Embryonic facial prominence (tissue), 1 donor: ENCODE results near the gene FKBP14.
"Not testable (repeated sequence)": the region's sequence is repeated elsewhere in the genome, so short reads cannot be mapped to it uniquely, and the experiment has no call there.

ENCODE experiments used
- DNase-seq: peaks from one replicate; pipeline ENCODE4 v3.0.0-alpha.2; 2016; ENCODE audit errors: extremely low spot score

Gene FKBP14, protein sequence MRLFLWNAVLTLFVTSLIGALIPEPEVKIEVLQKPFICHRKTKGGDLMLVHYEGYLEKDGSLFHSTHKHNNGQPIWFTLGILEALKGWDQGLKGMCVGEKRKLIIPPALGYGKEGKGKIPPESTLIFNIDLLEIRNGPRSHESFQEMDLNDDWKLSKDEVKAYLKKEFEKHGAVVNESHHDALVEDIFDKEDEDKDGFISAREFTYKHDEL

DNA sequence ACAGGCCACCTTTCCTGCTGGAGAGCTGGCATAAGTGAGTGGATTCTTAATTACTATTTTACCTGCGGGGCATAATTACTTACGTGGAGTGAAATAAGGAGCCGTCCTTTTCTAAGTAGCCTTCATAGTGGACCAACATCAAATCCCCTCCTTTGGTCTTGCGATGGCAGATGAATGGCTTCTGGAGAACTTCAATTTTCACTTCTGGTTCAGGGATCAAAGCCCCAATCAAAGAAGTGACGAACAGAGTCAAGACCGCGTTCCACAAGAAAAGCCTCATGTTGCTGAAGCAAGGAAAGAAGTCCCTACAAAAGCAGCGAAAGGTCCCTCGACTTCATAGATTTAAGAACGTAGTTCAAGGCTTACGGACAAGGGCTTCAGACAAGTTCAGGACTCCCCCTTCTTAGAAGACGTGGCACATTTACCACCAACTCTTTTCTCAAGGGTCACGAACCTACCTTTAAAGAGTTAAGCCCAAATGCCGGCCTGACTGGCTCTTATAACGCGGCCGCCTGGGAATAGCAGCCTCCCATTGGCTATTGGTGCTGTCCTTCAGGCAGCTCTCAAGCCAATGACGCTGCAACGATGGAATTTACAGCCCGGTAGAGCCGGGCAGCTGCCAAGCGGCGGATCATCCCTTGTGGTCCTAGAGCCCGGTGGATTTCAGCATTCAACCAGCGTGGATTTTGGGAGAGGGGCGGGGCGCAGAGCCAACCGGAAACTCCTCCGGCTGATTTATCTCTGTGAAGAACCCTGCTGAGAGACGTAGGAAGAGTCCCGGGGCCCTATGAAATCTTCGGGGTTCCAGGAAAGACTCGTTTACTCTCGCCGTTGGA lies at the start of gene FKBP14:
Gene FKBP14 (minus strand): TSS at position 474 of the 836 bp plus-strand sequence. CDS start 194 bp downstream, at position 280.
- peak; percentile 97 for DNase-seq

DNA sequence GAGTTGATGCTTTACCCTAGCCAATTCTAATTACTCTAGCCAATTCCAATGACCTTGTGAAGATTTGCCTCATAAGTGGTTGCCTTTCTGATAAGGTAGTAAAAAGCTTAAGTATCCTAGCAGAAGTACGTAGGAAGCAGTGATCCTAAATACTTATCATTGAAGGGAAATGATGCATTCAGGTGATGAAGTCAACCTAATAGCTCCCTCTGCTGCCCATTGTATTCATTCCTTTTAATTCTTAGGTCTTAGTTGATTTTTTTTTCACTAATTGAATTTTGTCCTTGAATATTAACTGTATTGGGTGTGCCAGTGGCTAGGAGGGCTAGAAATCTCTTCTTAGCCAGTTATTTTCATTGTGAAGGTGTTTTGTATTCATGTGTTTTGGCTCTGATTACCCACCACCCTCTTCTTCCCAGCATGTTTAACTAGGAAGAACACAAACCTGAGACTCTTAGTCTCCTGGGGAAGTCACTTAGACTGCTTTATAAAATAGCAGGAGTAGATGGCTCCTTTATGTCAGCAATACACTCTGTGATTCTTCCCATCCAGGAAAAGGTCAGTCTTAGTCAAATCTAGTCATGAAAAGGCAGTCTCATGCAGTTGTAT lies 48.0 kb upstream of the FKBP14 start:
- no peak for DNase-seq

DNA sequence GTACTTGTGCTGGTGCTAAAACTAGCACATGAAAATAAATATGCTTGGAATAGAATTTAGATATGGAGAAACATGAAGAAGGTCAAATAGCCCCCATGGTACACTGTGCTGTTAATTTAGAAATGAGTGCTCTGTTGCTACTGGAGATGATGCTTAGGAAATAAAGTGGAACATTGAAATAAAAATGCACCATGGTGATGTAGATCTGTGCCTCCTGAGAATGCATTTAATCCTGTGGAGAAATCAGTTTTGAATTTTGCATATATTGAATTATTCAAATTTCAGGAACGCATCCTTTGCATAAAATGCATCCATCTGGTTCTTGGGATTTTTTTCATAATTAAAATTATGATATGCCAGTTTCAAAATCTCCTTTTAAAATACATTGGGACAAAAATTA lies 46.2 kb upstream of the FKBP14 start:
- no peak for DNase-seq

DNA sequence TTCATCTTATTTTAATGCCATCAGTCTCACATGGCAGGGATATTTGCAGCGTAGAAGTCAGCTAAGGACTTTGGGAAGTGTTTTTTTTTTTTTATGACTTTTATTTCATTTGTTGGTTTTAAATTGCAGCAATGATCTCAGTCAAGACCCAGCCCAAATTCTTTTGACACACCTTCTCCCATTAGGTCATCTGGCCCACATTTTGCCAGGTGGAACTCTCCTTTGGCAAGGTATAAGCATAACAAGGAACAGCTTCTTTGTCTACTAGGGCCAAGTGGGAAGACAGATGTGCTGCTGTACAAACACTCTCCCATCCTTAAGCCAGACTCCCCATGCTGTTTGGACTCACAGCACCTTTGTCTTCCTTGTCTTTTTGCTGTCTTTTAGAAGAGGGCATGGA lies 43.5 kb upstream of the FKBP14 start:
- no peak for DNase-seq

DNA sequence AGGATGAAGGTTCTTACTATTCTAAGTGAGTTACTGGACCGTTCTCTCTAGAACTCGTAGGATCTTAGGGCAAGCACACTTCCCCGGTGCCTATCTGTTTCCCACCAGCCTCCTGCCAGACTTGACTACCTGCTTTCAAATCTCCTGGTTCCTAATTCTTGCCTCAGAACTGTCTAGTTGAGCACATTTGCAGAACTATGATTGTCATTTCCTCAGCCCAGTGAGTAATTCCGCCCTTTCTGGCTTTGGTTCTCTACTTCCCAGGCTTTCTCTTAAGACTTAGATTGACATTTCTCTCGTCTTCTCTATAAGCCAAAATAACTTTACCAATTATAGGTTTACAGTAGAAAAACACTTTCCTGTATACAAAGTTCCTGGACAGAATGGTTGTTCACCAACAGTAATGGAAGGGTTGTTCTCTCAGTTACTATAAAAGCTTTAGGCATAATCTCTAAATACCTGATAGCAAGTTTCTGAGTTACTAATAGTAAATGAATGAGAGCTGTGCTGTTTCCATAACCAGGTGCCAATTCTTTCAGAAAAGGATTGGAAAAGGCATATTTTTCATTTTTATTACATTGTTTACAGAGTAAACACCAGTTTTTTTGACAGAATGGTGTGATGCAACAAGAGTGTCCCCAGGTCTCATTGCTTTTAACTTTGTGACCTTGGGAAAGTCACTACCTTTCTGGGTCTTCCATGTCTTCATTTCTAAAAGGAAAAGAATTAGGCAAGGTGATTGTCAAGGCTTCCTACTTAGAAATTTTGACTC lies 42.8 kb upstream of the FKBP14 start:
- DNase-seq = no peak

DNA sequence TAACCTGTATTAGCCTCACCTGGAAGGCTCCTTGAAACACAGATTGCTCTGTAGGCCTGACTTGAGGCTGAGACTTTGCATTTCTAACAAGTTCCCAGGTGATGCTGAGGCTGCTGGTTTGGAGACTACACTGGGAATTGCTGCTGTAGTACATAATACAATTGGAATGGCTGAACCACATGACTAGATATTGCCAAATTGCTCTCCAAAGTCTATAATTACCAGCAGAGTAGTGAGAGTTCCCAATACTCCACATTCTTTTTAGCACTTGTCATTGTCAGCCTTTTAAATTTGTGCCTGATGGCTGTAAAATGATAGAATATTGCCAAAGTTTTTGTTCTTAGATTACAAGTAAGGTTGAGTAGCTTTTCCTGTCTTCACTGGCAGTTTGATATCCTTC lies 41.6 kb upstream of the FKBP14 start:
- DNase-seq = no peak

DNA sequence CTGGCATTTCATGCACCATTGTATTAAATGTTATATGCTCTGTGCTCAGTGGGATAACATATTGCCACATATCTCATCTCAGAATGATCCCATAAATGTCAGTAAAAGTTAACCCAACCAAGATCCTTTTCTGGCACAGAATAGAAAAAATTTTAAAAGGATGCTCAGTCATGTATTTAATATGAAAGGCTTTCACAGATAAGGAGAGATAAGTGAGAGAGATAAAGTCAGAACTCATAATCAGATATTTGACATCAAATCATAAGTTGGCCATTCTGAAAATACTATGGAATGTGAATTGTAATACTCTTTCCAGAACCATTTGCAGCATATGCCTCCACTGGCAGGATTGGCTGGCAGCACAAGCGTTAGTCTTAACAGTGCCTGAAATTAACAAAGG lies 40.2 kb upstream of the FKBP14 start:
- DNase-seq = no peak

DNA sequence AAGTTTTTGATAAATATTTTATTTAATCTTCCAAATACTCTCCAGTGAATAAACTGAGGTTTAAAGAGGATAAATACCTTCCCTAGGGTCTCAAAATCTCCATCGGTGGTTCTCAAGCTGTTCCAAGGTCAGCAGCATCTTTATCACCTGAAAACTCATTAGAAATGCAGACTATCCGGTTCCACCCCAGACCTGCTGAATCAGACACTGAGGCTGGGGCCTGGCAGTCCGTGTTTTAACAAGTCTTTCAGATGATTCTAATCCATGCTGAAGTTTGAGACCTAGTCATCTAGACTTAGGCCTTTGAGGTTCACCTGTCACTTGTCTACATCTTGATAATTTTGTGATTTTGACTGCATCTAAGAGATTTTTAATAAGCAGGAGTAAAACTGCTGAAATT lies 39.2 kb upstream of the FKBP14 start:
- DNase-seq = no peak

DNA sequence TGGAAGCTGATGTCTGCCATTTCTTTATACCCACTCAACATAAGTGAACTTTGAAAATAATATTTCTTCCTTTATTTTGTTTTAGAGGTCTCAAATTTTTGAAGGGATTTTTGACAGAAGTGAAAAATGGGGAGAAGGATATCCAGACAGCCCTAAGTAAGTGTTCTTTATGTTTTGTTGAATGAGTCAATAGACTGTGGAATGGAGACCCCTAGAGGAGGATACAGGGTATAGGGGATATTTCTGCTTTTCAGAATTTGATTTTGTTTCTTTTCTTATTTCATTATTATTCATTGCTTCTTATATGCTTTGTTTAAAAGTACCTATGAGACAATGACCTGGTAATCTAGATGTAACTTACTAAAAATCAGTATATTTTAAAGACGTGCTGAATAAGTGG lies 36.1 kb upstream of the FKBP14 start:
- DNase-seq = peak; percentile 46

DNA sequence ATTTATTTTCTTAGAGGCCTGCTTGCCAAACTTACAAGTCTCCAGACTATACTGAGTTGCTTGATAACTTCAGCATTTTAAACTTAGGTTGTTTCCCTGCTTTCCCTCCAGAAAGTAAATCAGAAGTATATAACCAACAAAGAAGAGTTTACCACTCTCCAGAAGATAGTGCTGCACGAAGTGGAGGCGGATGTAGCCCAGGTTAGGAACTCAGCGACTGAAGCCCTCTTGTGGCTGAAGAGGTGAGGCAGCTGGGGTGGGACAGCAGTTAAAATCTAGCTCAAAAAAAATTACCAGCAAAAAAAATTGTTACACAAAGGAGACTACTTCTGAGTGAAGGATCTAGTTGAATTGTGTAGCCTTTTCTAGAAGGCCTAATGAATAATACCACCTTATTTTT lies 35.3 kb upstream of the FKBP14 start:
- not testable (repeated sequence) for DNase-seq

DNA sequence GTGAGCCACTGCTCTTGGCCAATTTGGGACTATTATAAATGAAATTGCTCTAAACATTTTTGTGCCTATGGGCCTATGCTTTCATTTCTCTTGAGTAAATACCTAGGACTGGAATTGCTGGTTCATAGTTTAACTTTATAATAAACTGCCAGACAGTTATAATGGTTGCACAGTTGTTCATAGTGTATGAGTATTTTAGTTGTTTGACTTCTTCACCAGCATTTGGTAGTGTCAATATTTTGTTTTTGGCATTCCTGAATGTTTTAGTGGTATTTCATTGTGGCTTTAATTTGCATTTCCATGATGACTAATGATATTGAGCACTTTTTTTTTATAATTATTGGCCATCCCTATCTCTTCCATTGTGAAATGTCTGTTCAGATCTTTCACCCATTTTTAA lies 31.2 kb upstream of the FKBP14 start:
- no peak for DNase-seq

DNA sequence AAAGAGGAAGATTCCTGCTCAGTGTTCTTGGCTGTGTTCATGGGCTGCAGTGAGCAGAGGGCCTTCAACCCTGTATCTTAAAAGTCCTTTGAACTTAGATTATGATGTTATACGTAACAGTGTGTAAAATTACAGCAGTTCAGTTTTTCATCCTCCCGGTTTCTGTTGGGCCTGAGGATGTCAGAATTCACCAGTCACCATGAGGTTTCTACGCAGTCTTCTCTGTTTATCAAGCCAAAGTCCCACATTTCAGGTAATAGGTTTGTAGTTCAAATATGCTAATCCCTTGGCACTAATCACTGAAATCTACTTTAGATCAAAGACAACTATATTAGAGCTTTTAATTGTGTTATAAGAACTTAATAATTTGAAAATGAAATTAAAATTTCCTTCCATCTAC lies 26.6 kb upstream of the FKBP14 start:
- DNase-seq = no peak

DNA sequence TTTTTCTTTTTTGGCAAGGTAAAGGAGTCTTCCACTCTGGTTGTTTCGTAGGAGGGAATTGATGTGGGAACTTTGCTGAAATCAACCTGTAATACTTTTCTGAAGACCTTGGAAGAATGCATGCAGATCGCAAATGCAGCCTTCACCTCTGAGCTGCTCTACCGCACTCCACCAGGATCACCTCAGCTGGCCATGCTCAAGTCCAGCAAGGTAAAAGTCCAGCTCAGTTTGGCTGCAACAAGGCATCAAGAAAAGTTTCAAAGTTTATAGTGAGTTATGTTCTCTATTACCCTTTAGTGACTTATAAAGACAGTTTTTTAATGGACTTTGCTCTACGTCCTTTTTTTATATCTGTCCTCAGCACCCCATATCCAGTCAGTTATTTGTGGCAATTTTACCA lies 22.7 kb upstream of the FKBP14 start:
- no peak for DNase-seq

DNA sequence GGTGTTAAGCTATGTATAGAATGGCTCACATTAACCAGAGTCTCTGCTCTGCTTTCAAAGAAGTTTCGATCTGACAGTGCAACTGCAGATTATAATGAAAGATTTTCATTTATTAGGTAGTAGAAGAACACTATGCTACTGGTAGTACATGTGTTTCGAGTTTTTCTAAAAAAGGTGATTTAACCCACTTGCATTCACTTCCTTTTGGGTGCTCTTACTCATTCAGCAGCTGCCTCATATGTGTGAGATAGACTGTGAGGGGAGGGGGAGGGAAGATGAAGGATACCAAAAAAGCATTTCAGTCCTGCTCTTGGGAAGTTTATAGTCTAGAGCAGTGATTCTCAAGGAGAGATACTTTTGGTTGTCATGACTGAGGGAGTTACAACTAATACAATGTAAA lies 22.1 kb upstream of the FKBP14 start:
- no peak for DNase-seq

DNA sequence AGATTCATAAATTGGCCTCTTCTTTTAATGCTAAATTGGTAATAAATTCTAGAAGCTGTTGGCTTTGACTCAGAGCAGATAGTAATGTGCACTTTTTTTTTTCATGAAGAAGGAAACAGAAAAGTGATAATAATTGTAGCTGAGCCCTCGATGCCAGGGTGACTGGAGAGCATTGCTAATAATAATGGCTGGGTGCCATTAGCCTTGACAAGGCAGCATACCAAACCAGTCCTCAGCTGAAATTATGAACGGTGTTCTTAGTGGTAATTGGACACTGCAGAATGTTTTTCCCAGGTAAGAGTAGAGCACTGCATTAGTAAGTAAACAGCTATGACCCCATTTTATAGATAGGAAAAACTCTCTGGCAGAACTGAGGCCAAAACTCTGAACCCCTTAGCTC lies 20.6 kb upstream of the FKBP14 start:
- DNase-seq = no peak

DNA sequence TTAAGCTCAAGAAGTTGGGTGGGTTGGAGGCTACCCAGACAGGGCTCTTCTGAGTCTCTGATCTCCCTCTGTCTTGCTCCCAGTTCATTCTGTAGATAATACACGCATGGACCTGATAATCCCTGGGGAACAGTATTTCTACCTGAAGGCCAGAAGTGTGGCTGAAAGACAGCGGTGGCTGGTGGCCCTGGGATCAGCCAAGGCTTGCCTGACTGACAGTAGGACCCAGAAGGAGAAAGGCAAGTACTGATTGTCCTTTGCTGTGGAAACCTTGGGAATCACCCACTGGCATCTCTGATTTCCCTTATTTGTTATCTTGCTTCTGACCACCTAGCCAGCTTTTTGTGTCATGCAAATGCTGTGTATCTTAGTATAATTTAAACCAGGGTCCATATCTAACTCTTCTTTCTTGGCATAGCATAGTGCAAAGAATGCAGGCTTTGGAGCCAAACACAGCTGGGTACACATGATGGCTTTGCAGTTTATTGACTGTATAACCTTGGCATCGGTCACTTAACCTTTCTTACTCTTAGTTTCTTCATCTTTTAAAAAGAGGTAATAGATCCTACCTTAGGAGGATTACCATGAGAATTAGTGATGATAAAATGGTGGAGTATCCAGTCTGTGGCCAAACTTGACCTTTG lies 19.7 kb upstream of the FKBP14 start:
- DNase-seq = no peak

DNA sequence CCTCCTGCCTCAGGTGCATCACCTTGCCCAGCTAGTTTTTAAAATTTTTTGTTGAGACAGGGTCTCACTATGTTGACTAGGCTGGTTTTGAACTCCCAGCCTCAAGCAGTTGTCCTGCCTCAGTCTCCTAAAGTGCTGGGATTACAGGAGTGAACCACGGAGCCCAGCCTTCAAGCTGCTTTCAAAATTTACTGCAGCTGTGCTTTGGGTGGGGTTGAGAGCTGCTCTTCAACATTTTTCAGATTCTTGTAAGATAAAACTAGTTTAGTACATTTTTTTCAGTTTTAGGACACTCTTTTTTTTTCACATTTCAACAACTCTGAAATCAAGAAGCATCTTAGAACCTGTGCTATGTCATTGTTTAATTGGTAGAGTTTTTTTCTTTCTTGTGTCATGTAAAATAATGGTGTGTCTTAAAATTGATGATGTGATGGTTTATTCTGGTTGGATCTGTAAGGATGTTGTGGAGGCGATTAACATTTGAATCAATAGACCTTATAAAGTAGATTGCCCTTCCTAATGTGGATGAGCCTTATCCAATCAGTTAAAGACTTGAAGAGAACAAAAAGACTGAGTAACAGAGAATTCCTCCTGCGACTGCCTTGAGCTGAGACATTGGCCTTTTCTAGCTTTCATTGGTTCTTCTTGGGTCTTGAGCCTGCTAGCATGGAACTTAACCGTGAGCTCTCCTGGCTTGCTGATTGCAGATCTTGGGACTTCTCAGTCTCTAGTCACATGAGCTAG lies 15.2 kb upstream of the FKBP14 start:
- no peak for DNase-seq

DNA sequence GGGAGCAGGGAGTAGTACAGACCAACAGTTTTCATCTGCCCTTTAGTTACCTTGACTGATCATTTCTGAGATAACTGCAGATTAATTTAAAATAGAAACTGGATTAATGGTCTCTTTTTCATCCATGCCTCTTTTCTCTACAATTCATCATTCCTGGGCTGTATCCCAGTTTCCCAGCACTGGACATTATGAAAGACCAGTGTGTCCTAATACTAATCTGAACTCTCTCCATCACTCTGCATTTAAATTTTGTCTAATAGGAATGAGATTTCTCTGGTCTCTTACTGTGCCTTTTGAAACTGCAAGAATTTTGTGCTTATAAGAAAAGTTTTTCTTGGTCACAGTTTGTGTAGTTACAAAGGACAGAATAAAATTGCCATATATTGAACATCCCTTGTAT lies 14.4 kb upstream of the FKBP14 start:
- no peak for DNase-seq

DNA sequence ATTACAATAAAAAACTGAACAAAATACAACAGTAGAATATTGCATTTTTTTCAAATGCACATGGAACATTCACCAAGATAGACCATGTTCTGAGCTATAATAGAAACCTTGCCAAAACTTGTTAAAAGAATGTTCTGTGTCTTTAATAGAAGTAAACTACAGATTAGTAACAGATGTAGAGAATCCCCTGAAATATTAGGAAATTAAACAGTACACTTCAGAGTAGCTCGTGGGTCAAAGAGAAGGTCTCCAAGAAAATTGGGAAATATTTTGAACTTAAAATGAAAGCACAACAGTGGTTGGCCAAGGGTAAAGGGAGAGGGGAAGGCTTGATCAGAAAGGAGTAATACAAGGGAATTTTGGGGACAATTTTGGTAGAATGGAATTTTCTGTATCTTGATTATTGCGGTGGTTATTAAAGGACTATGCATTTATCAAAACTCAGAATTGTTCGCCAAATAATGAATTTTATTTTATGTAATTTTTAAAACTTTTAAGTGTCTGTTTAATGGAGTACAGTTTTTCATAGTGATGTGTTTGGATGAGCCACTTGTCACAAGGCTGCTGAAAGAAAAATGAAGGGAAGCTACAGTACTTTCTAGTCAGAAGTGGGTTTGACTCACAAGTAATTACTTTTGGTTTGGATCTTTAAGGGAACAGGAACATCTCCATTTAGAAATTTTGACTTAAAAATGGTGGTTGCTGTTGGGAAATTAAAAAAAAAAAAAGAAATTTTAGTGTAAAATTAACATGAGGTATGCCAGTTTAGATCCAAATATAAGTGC lies 11.9 kb upstream of the FKBP14 start:
- no peak for DNase-seq

DNA sequence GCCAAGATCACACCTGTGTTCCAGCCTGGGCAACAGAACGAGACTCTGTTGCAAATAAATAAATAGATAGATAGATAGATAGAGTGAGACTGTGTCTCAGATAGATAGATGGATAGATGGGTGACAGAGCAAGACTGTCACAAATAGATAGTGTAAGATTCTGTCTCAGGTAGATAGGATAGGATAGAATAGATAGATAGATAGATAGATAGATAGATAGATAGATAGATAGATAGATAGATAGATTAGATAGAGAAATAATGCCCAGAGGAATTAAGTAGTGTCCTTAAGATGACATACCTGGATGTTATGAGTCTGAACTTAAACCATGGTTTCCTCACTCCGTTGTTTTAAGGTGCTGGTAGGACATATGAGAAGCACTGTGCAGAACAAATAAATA lies 9.7 kb upstream of the FKBP14 start:
- no peak for DNase-seq
